K562 (cell line): Measurements from ENCODE around the gene C10orf90. TPM values are rescaled to one million over a fixed set of nuclear protein-coding genes. Genes with fewer than 3 reads are reported as not detected.

Experiments
- ATAC-seq: fragments of 200-7000 bp; cut with Tn5 transposase; 3 replicates; pipeline ENCODE4 v1.9.1; 2020; ENCODE audit warnings: moderate library complexity
- BruUV-seq: library from RNA; stranded (reverse); fragments of 400-500 nt; replicated peaks from 2 replicates; lab custom pipeline; 2021; lab: Mats Ljungman, UMichigan
- CTCF ChIA-PET: fragments of 300-600 bp; formaldehyde crosslinking; extraction: SDS; loops from one replicate; lab custom pipeline; 2021; ENCODE audit warnings: low intra/inter-chr PET ratio; lab: Yijun Ruan, JAX
- POLR2A ChIA-PET: fragments of 300-600, 350-650 bp; sonication (Branson Sonifier 250); formaldehyde crosslinking; extraction: SDS; loops from one replicate; lab custom pipeline; 2021; ENCODE audit warnings: antibody characterized with exemption, inconsistent platforms; lab: Yijun Ruan, JAX
- DNase-seq, 4 experiments: peaks; one replicate each; pipeline versions ENCODE4 v3.0.0 to v3.0.0-alpha.2; 2011 to 2018; ENCODE audit warnings: low spot score in 3 of 4, mixed read lengths in 3 of 4; ENCODE audit errors: extremely low read depth in 1 of 4
- FAIRE-seq: peaks from 2 replicates; lab custom pipeline; 2011; peaks lifted over from hg19 to GRCh38; lab: Jason Lieb, UNC
- H2AFZ ChIP-seq: 2 replicates; pipeline ENCODE4 v1.6.0; 2011; ENCODE audit warnings: low read depth, low read length, control low read depth, inconsistent platforms
- H3K27ac ChIP-seq: fragments of 200-600 bp; 3 replicates; pipeline ENCODE4 v1.8.0; 2011; ENCODE audit warnings: low read depth, mild to moderate bottlenecking, control low read depth, inconsistent platforms, low read length, moderate library complexity, mixed read lengths; ENCODE audit errors: extremely low read depth
- H3K27me3 ChIP-seq, 2 experiments: fragments of 300-600 bp in 1 of 2; 2 replicates in 1 of 2; 3 replicates in 1 of 2; pipeline versions ENCODE4 v1.6.0 to v1.8.0; 2011; ENCODE audit warnings: inconsistent platforms in 2 of 2, low read length in 2 of 2, mild to moderate bottlenecking in 1 of 2, mixed read lengths in 1 of 2, moderate library complexity in 1 of 2; ENCODE audit not compliant: control insufficient read depth in 2 of 2, insufficient read depth in 2 of 2
- H3K36me3 ChIP-seq: fragments of 300-600 bp; 3 replicates; pipeline ENCODE4 v1.8.0; 2011; ENCODE audit warnings: mild to moderate bottlenecking, low read length, inconsistent platforms; ENCODE audit not compliant: control insufficient read depth, insufficient read depth
- H3K4me1 ChIP-seq, 2 experiments: fragments of 200-600 bp in 1 of 2; replicated peaks in 1 of 2; 2 replicates in 1 of 2; 3 replicates in 1 of 2; pipeline versions ENCODE4 v1.5.1 to v1.8.0; 2011; ENCODE audit warnings: inconsistent platforms in 2 of 2, low read length in 2 of 2, mild to moderate bottlenecking in 1 of 2, mixed read lengths in 1 of 2, moderate library complexity in 1 of 2; ENCODE audit not compliant: control insufficient read depth in 2 of 2, insufficient read depth in 2 of 2
- H3K4me2 ChIP-seq: 2 replicates; pipeline ENCODE4 v1.6.1; 2011; ENCODE audit warnings: low read length, control low read depth, inconsistent platforms, mixed read lengths; ENCODE audit not compliant: insufficient read depth
- H3K4me3 ChIP-seq: fragments of 200-600 bp; sonication (generic), shearing (Covaris generic); 2 replicates; pipeline ENCODE4 v1.5.1; 2016; ENCODE audit warnings: control low read depth, inconsistent platforms
- H3K79me2 ChIP-seq: fragments of 200-600 bp; 3 replicates; pipeline ENCODE4 v1.8.0; 2011; ENCODE audit warnings: low read length, inconsistent platforms; ENCODE audit not compliant: control insufficient read depth, insufficient read depth
- H3K9ac ChIP-seq, 2 experiments: 2 replicates each; pipeline versions ENCODE4 v1.6.0 to v1.6.1; 2011; ENCODE audit warnings: low read depth in 2 of 2, low read length in 2 of 2, control low read depth in 1 of 2, inconsistent platforms in 1 of 2, mild to moderate bottlenecking in 1 of 2, mixed read lengths in 1 of 2; ENCODE audit not compliant: insufficient read depth in 1 of 2
- H3K9me1 ChIP-seq: one replicate; pipeline ENCODE4 v1.6.0; 2011; ENCODE audit warnings: inconsistent platforms, mild to moderate bottlenecking, low read length, moderate library complexity; ENCODE audit not compliant: control insufficient read depth, insufficient read depth
- H3K9me3 ChIP-seq: replicated peaks from 2 replicates; pipeline ENCODE4 v1.5.1; 2011; ENCODE audit warnings: low read depth, low read length, inconsistent platforms; ENCODE audit not compliant: control insufficient read depth, insufficient read depth
- H4K20me1 ChIP-seq: replicated peaks from 2 replicates; pipeline ENCODE4 v1.6.1; 2011; ENCODE audit warnings: low read length, inconsistent platforms, mixed read lengths; ENCODE audit not compliant: control insufficient read depth, insufficient read depth
- HNRNPH1 ChIP-seq: fragments of 200-400 bp; formaldehyde crosslinking; optimal IDR thresholded peaks from 2 replicates; pipeline ENCODE3; 2017; ENCODE audit warnings: low read depth, mild to moderate bottlenecking, low read length, moderate library complexity
- ILK ChIP-seq: fragments of 450-650 bp; IDR thresholded peaks from 2 replicates; pipeline ENCODE4 v1.6.1; 2016; ENCODE audit warnings: missing genetic modification characterization, low read depth, mild to moderate bottlenecking, missing compliant biosample characterization, moderate library complexity, borderline replicate concordance
- XRCC4 ChIP-seq: IDR thresholded peaks from one replicate; pipeline ENCODE4 v1.6.1; 2011; ENCODE audit not compliant: insufficient read depth, insufficient read length; ENCODE audit errors: extremely low read depth
- ZNF318 ChIP-seq, 2 experiments: fragments of 450-650 bp; IDR thresholded peaks; 2 replicates each; pipeline ENCODE4 v1.6.1; 2016; ENCODE audit warnings: mild to moderate bottlenecking in 2 of 2, borderline replicate concordance in 1 of 2, low read depth in 1 of 2, moderate library complexity in 1 of 2
- ZNF586 ChIP-seq: fragments of 450-650 bp; formaldehyde crosslinking; conservative IDR thresholded peaks from 2 replicates; pipeline ENCODE4 v1.4.0; 2020; ENCODE audit warnings: mild to moderate bottlenecking, moderate library complexity
- WGBS: fragments of 100-300 bp; shearing (Covaris generic); methylation state at CpG from one replicate; pipeline ENCODE4 v1.1.6; 2016; ENCODE audit warnings: low coverage, mixed read lengths; ENCODE audit not compliant: insufficient coverage; ENCODE audit errors: missing lambda C conversion rate; 5-methylcytosine and 5-hydroxymethylcytosine counted together
- in situ Hi-C: fragments of 300-500 bp; cut with MboI; formaldehyde crosslinking; loops from 4 replicates; pipeline ENCODE4 v1.15.0; 2018; ENCODE audit warnings: inconsistent platforms, mixed read lengths
- intact Hi-C: fragments of 100-400 bp; cut with micrococcal nuclease; formaldehyde crosslinking; loops from 2 replicates; pipeline ENCODE4 v1.14.2; 2022
- polyA plus RNA-seq, 8 experiments: library from polyadenylated mRNA; depleted of rRNA in 4 of 8; stranded (reverse) in 5 of 8; unstranded in 3 of 8; fragments of >200 nt; fragmentation: Nextera tagmentation in 2 of 8; fragmentation: Illumina TruSeq in 1 of 8; extraction: Ambion mirVana in 2 of 8; extraction: Trizol in 1 of 8; gene quantifications; 2 replicates each; pipeline versions ENCODE4 v1.2.1 to v1.2.3, GENCODE V29; 2011 to 2014; ENCODE audit warnings: inconsistent platforms in 1 of 8, missing spikeins in 1 of 8
- total RNA-seq, 7 experiments: library from RNA; depleted of rRNA in 6 of 7; stranded (reverse); fragments of >200 nt in 6 of 7; fragmentation: Illumina TruSeq in 2 of 7; extraction: Trizol in 2 of 7; gene quantifications; 2 replicates each; pipeline versions ENCODE4 v1.2.1 to v1.2.3, GENCODE V29; 2011 to 2021; ENCODE audit warnings: low replicate concordance in 1 of 7

The C10orf90 gene
- total and polyA plus RNA-seq, 9 of the 15 experiments (the other 6 are each of a cell fraction or from before 2014, with no cell fraction given), result not detected

GRCh38 chr10:126668505-126668904, 2.0 kb downstream of the C10orf90 start:
- Histone ChIP-seq H3K9me1 (no peaks in the 10 kb centered on the region), H3K9ac (no peak overlapping the region), H3K4me1 (no peaks in the 10 kb centered on the region), H3K27me3 (no peaks in the 10 kb centered on the region), H3K9me3 (no peaks in the 10 kb centered on the region), H3K4me2 (no peak overlapping the region), H2AFZ (no peak overlapping the region)
- BruUV-seq, result no TSS peak
- no peak for FAIRE-seq
- no peak for ATAC-seq
- in situ Hi-C loops, result no loop called here
- TF ChIP-seq HNRNPH1, result no peak
- no peak for TF ChIP-seq ILK (tag)
- TF ChIP-seq, all 486 proteins: peak for 0
- no peaks in the 10 kb centered on the region for H4K20me1 ChIP-seq
- no peak for DNase-seq
- ChIA-PET POLR2A (interaction anchor here (1.6 kb wide), 1 partner anchor 15 kb away, joined by 3 read pairs; no protein-coding TSS in a partner anchor), CTCF (no interaction called here)
- 3% methylated on average over 4 of the region's 4 CpGs for WGBS
- intact Hi-C loops, result no loop called here
- H3K79me2 ChIP-seq, result no peaks in the 10 kb centered on the region
- no peak overlapping the region for H3K4me3 ChIP-seq
- no peak overlapping the region for H3K27ac ChIP-seq
- H3K36me3 ChIP-seq, result no peaks in the 10 kb centered on the region

- in situ Hi-C loops, result no loop called here
- intact Hi-C loops, result no loop called here
- Histone ChIP-seq H3K9me1 (no peaks in the 10 kb centered on the region), H3K9me3 (no peaks in the 10 kb centered on the region), H3K36me3 (no peaks in the 10 kb centered on the region), H3K27me3 (no peaks in the 10 kb centered on the region), H2AFZ (no peak overlapping the region), H4K20me1 (no peaks in the 10 kb centered on the region), H3K79me2 (no peaks in the 10 kb centered on the region), H3K27ac (no peak overlapping the region), H3K4me1 (no peaks in the 10 kb centered on the region), H3K4me2 (no peak overlapping the region), H3K4me3 (no peak overlapping the region), H3K9ac (no peak overlapping the region)
- FAIRE-seq (no peak), DNase-seq (no peak), ATAC-seq (no peak)
- POLR2A ChIA-PET, result no interaction called here
- 0% methylated on average over 3 of the region's 3 CpGs for WGBS
- CTCF ChIA-PET, result no interaction called here
- BruUV-seq, result no TSS peak
- TF ChIP-seq ZNF586 (CRISPR knock-in tag), result no peak
- TF ChIP-seq ZNF318 (IDR thresholded peaks at IDR 0.05; ENCODE audit: borderline replicate concordance in 1 of 2, low read depth in 1 of 2), result no peak
- no peak for TF ChIP-seq XRCC4
Measured at GRCh38 chr10:126667568-126667967, 2.9 kb downstream of the C10orf90 start.
